Germinal center (tissue), 1 donor: ENCODE measurements around the gene BRCA2.

ENCODE experiments used
- DNase-seq: peaks from one replicate; pipeline ENCODE4 v3.0.0; 2012; ENCODE audit warnings: mixed read lengths, low spot score

The BRCA2 gene

GRCh38 chr13:32429433-32429909, 114.2 kb downstream of the BRCA2 start:
- DNase-seq: no peak

GRCh38 chr13:32430018-32430747, 114.9 kb downstream of the BRCA2 start:
- no peak for DNase-seq

- DNase-seq: no peak
Observed at GRCh38 chr13:32431361-32431760, 116.1 kb downstream of the BRCA2 start.

- no peak for DNase-seq
Observed at GRCh38 chr13:32432856-32433255, 117.5 kb downstream of the BRCA2 start.

- DNase-seq: no peak
Observed at GRCh38 chr13:32438871-32439270, 123.6 kb downstream of the BRCA2 start.

- peak; percentile 51 for DNase-seq
Observed at GRCh38 chr13:32443111-32443510, 127.8 kb downstream of the BRCA2 start.

GRCh38 chr13:32445461-32445860, 130.2 kb downstream of the BRCA2 start:
- no peak for DNase-seq

- DNase-seq: no peak
Observed at GRCh38 chr13:32446220-32446619, 130.9 kb downstream of the BRCA2 start.

GRCh38 chr13:32446773-32447465, 131.6 kb downstream of the BRCA2 start:
- DNase-seq: no peak

- DNase-seq: no peak
Observed at GRCh38 chr13:32447894-32448623, 132.8 kb downstream of the BRCA2 start.

- DNase-seq: no peak
Observed at GRCh38 chr13:32448972-32449371, 133.7 kb downstream of the BRCA2 start.
